Measurements from ENCODE around the gene KDM6B.

KDM6B gene

DNA sequence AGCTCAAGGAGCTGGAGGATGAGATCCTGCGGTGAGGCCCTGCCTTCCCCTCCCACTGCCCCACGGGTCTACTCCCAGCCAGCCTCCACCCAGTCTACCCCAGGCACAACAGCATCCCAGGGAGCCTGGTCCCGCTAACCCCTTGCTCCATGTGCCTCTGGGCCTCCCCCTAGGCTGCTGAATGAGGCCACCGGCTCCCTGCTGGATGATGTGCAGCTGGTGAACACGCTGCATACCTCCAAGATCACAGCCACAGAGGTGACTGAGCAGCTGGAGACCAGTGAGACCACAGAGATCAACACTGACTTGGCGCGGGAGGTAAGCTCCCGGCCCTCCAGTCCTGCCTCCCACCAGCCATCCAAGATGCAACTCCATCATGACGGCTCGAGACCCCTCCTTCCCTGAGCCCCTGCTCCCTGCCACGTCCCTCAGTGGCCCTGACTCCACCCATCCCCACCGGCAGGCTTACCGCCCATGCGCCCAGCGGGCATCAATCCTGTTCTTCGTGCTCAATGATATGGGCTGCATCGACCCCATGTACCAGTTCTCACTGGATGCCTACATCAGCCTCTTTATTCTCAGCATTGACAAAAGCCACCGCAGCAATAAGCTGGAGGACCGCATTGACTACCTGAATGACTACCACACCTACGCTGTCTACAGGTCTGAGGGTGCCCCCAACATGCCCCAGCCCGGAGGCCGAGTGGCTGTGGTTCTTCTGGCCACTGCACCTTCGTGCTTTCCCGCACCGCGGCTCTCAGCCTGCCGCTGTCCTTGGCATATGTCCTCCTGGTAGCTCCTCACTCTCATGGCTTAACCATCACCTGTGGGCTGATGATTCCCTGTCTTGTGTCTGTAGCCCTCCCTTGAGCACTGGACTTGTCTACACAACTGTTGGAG lies 15.0 kb upstream of the KDM6B start:
- in situ Hi-C loops (cut with MboI; ENCODE audit: low sequenced_read_pairs) = no loop called here

GRCh38 chr17:7820231-7820630 lies 13.8 kb upstream of the KDM6B start:
- in situ Hi-C loops (cut with MboI; ENCODE audit: low sequenced_read_pairs) = no loop called here

GRCh38 chr17:7822126-7822525 lies 11.9 kb upstream of the KDM6B start:
- in situ Hi-C loops (cut with MboI; ENCODE audit: low sequenced_read_pairs) = no loop called here

DNA sequence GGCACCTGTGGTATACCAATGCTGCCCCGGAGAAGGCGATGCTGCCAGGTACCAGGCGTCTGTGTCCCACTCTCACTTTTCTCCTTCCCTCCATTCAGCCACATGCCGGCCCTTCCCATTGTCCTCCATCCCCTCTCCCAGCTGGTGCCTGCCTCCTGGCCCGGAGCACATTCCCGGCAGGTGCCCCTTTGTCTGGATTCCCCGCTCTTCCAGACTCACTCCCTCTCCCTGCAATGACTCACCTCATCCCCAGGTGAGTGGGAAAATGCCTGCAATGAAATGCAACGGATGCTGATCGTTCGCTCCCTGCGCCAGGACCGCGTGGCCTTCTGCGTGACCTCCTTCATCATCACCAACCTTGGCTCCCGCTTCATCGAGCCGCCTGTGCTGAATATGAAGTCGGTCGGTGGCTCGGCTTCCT lies 10.4 kb upstream of the KDM6B start:
- in situ Hi-C loops (cut with MboI; ENCODE audit: low sequenced_read_pairs) = no loop called here

GRCh38 chr17:7824021-7824924 lies 9.7 kb upstream of the KDM6B start:
- in situ Hi-C loops (cut with MboI; ENCODE audit: low sequenced_read_pairs) = no loop called here

GRCh38 chr17:7825206-7825990 lies 8.6 kb upstream of the KDM6B start:
- in situ Hi-C loops (cut with MboI; ENCODE audit: low sequenced_read_pairs) = loop anchor here (25.0 kb wide), 1 partner anchor 238 kb away; the partner anchor contains the start of genes CD68, MPDU1 and SOX15

- in situ Hi-C loops (cut with MboI; ENCODE audit: low sequenced_read_pairs) = loop anchor here (25.0 kb wide), 1 partner anchor 243 kb away; the partner anchor contains the start of genes CD68, MPDU1 and SOX15
These were observed 3.4 kb upstream of the KDM6B start for GRCh38 chr17:7830616-7831015.

- in situ Hi-C loops (cut with MboI; ENCODE audit: low sequenced_read_pairs) = loop anchor here (25.0 kb wide), 1 partner anchor 244 kb away; the partner anchor contains the start of genes CD68, MPDU1 and SOX15
These were observed 2.8 kb upstream of the KDM6B start for GRCh38 chr17:7831233-7831632.

GRCh38 chr17:7832431-7832830 lies 1.6 kb upstream of the KDM6B start:
- in situ Hi-C loops (cut with MboI; ENCODE audit: low sequenced_read_pairs) = loop anchor here (25.0 kb wide), 1 partner anchor 245 kb away; the partner anchor contains the start of genes CD68, MPDU1 and SOX15

DNA sequence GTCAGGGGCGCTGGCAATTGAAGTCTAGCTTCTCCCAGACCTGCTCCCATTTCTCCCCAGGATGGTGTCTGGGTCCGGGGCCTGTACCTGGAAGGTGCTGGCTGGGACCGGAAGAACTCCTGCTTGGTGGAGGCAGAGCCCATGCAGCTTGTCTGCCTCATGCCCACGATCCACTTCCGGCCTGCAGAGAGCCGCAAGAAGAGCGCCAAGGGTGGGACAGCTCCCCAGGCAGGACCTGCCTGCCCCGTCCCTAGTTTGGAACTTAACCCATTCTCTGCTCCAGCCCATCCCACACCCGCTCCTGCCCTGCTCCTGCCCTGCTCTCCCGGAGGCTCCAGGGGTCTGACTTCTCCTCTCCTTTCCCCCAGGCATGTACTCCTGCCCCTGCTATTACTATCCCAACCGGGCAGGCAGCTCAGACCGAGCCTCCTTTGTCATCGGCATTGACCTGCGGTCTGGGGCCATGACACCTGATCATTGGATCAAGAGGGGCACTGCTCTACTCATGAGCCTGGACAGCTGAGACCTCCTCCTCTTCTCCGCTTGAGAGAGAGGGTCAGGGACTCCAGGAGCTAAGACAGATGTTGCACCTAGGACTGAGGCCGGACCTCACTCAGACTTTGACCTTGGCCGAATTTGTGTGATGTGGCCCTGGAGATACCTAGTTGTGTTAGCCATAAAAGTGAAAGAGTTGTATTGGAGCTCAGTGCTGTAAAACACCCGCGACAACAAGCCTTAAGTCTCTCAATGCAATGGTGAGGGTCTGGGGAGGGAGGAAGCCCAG lies 814 bp upstream of the KDM6B start:
- in situ Hi-C loops (cut with MboI; ENCODE audit: low sequenced_read_pairs) = loop anchor here (25.0 kb wide), 1 partner anchor 246 kb away; the partner anchor contains the start of genes CD68, MPDU1 and SOX15

DNA sequence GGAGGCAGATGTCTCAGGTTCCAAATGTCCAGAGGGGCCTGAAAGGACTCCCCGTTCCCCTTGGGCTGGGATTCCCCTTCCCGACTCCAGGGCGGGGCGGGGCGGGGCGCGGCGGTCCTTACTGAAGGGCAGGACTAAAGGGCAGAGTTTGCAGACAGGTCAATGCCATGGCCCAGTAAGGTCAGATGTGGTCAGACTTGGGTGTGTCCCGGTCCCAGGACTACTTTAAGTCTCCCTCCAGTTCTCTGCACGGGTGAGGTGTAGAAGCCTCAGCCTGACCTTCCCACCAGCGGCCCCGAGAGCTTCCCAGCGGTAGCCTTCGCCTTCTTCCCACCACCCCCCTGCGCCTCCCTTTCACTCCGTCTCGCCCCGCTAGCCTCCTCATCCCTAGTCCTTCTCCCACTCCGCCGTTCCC lies 532 bp downstream of the KDM6B start:
- in situ Hi-C loops (cut with MboI; ENCODE audit: low sequenced_read_pairs) = loop anchor here (25.0 kb wide), 1 partner anchor 247 kb away; the partner anchor contains the start of genes CD68, MPDU1 and SOX15

GRCh38 chr17:7834957-7835813 lies 1.2 kb downstream of the KDM6B start:
- in situ Hi-C loops (cut with MboI; ENCODE audit: low sequenced_read_pairs) = loop anchor here (25.0 kb wide), 1 partner anchor 248 kb away; the partner anchor contains the start of genes CD68, MPDU1 and SOX15

- in situ Hi-C loops (cut with MboI; ENCODE audit: low sequenced_read_pairs) = loop anchor here (25.0 kb wide), 1 partner anchor 249 kb away; the partner anchor contains the start of genes CD68, MPDU1 and SOX15
These were observed 2.0 kb downstream of the KDM6B start for GRCh38 chr17:7835814-7836595.

DNA sequence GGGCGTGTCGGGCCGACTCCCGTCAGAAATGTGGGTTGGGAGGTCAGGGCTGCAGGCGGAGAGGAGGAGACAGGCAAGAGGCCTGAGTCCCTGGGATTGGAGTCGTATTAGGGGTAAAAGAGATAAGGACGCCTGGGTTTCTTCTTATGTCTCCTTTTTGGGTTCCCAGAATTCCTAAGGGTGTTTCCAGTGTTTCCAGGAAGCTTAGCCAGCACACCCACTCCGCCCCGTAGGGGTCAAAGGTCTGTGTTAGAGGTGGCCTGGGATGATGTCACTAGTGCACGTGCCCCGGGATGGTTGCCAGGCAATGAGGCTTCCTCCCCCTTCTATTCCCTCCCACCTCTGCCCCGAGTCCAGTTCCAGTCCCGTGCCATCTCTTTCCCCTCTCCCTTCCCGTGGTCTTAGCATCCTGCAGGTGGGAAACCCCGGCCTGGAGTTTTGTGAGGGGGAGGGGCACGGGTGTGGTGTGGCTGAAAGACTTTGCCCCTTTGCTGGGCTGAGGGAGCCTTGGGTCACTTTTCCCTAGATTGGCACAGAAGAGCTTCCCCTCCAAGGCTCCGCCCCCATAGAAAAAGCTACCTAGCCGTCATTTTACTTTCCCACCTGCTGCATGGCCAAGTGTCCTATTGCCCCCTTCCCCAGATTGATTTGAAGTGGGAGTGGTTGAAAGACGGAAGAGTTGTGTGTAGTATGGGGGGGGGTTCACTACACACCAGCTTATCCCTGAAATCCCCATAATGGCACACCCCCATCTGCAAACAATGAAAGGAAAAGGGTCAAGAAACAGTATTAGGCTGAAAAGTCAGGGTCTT lies 2.8 kb downstream of the KDM6B start:
- in situ Hi-C loops (cut with MboI; ENCODE audit: low sequenced_read_pairs) = loop anchor here (25.0 kb wide), 1 partner anchor 250 kb away; the partner anchor contains the start of genes CD68, MPDU1 and SOX15

DNA sequence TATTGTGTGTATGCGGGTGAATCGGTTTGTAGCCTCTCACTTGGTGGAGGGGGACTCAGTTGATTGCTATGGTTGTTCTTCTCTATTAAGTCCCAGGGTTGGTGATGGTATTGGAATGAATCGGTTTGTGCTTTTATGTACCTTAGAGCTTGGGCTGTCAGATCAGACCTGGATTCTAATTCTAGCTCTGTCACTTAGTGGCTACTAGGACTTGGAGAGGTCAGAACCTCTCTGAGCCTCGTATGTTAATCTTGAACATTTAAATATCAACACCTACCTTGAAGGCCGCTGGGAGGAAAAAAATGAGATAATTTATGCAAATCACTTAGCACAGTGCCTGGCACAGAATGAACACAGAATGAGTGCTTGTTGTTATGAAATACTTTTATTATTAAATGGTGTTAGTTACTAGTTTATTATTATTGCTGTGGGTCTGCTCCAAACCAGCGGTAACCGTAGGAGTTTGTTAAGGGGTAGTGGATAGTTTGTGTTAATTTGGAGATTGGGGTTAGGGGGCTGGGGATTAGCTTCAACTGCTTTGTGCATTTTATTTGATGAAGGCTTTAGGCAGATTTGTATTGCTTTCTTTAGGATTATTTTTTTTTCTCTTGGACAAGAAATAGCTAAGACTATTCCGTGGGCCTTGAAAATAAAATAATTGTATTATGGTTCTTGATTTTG lies 3.5 kb downstream of the KDM6B start:
- in situ Hi-C loops (cut with MboI; ENCODE audit: low sequenced_read_pairs) = loop anchor here (25.0 kb wide), 1 partner anchor 250 kb away; the partner anchor contains the start of genes CD68, MPDU1 and SOX15

All from HL-60/S4 treated with phorbol 12-myristate 13-acetate at 8.2 ng/mL for 4 days and 3 days (cell line).